HG03280 (cell line): Measurements from ENCODE around the gene TKFC.
A peak's percentile ranks its signal among the peaks of the same experiment; 100 is the strongest.

ENCODE experiments used
- ATAC-seq: cut with Tn5 transposase; IDR thresholded peaks from one replicate; pipeline ENCODE4 v1.9.1; 2021; ENCODE audit warnings: mild to moderate bottlenecking, moderate library complexity; ENCODE audit not compliant: unreplicated experiment

The TKFC gene

GRCh38 chr11:61343792-61344745 is 11.0 kb downstream of the TKFC start:
- no peak for ATAC-seq

GRCh38 chr11:61345170-61345610 is 12.2 kb downstream of the TKFC start:
- no peak for ATAC-seq

DNA sequence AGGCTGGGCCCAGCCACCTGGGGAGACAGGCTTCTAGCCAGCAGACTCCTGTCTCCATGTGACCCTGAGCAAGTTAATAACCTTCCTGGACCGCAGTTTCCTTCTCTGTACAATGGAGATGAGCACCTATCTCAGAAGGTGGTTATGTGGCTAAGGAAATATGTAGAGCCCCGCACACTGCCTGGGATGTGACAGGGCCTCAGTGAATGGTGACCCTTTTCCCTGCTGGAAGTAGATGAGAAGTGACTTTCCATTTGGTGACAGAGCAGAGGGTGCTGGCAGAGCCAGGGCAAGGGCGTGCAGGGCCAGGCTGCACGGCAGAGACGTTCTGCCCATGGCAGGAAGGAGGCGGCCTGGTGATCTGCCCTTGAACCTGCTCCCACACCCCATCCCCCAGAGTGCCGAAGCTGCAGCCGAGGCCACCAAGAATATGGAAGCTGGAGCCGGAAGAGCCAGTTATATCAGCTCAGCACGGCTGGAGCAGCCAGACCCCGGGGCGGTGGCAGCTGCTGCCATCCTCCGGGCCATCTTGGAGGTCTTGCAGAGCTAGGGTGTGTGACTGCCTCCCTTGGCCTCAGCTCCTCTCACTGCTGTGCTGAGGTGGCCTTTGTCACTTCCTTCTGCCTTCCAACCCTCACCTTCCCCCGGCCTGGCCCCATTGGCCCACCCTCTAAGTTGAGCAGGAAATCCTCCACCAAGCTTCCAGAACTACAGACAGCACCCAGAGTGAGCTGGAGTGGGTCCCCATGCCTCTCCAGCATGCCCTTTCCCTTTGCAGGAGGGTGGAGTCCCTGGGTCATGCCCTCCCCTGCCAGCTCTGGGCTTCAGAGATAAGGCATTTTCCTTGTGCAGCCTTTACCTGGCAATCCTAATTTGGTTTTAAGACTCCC is 13.2 kb downstream of the TKFC start:
- no peak for ATAC-seq

GRCh38 chr11:61347916-61348461 is 15.0 kb downstream of the TKFC start:
- no peak for ATAC-seq

- no peak for ATAC-seq
Measured at GRCh38 chr11:61349189-61349751, 16.2 kb downstream of the TKFC start.

- ATAC-seq, result no peak
Measured at GRCh38 chr11:61349916-61350315, 16.9 kb downstream of the TKFC start.

DNA sequence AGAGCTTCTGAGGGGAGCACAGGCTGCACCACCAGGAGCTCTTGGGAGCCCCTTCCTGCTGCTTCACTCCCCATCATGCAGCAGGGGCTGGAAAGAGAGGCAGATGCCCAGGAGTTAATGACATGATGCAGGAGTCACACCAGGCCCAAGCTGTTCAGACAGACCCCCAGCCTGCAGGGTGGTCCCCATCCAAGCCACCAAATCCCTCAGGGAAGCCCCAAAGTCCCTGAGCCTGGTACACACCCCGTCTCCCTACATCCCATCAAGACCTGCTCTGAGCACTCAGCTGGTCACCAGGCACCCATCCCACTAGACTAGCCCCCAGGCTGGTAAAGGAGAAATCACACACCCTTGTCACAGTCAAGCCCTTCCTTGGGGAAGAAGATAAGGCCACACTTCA is 17.3 kb downstream of the TKFC start:
- ATAC-seq, result no peak

GRCh38 chr11:61350803-61351202 is 17.8 kb downstream of the TKFC start:
- no peak for ATAC-seq

DNA sequence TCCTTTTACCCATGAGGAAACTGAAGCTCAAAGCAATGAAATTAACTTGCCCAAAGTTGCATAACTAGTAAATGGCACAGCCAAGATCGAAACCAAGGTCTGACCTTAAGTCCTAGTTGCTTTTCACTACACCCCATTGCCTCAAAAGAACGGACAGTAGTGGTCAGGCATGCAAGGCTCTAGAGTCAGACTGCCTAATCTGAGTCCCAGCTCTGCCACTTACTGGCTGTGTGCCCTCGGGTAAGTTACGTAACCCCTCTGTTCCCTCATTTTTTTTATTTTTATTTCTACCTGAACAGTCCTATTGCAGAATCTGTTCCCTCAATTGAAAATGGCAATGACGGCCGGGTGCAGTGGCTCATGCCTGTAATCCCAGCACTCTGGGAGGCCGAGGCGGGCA is 19.0 kb downstream of the TKFC start:
- no peak for ATAC-seq

- ATAC-seq, result no peak
Measured at GRCh38 chr11:61353131-61354067, 20.4 kb downstream of the TKFC start.

GRCh38 chr11:61354208-61354607 is 21.2 kb downstream of the TKFC start:
- ATAC-seq, result no peak

GRCh38 chr11:61356706-61357105 is 23.7 kb downstream of the TKFC start:
- no peak for ATAC-seq

DNA sequence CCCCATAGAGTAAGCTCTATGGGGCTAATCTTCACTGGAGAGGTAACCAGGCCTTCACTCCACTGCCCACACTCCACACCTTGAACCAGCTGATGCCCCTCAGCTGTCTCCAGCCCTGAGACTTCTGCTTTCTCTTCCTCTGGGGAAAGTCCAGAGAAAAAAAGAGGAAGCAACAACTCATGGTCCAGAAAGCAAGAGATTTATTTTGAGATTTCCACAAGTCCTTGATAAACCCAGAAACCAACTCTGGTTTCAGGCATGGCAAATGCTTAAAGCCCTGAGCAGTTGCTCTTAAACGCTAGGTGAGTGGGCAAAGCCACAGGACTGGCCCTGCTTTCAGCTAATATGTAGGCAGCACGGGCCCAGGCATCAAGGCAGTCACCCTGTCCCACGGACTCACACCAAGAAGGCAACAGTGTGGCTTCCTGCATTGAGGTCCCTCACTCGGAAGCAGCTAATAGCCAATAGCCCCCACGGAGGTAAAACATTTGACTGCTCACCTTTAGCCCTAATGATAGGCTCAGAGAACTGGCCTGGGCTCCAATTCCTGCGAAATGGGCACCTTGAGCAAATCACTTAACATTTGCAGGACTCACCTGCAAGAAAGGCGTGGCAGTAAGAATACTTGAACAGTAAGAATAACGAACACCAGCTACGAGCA is 24.3 kb downstream of the TKFC start:
- no peak for ATAC-seq

- no peak for ATAC-seq
Measured at GRCh38 chr11:61357894-61358239, 24.8 kb downstream of the TKFC start.

- no peak for ATAC-seq
Measured at GRCh38 chr11:61358566-61358965, 25.5 kb downstream of the TKFC start.

DNA sequence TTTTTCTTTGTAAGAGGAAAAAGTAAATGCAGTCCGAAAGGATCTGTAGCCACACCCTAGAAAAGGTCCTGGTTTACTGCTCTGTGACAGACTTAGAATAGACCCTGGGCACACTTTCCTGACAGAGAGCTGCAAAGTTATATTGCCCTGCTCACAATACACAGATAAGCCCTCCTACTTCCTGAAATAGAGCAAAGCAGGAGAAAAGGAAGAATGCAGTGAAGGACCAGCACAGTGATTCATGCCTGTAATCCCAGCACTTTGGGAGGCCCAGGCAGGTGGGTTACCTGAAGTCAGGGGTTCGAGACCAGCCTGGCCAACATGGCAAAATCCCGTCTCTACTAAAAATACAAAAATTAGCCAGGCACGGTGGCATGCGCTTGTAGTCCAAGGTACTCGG is 26.5 kb downstream of the TKFC start:
- ATAC-seq, result no peak

DNA sequence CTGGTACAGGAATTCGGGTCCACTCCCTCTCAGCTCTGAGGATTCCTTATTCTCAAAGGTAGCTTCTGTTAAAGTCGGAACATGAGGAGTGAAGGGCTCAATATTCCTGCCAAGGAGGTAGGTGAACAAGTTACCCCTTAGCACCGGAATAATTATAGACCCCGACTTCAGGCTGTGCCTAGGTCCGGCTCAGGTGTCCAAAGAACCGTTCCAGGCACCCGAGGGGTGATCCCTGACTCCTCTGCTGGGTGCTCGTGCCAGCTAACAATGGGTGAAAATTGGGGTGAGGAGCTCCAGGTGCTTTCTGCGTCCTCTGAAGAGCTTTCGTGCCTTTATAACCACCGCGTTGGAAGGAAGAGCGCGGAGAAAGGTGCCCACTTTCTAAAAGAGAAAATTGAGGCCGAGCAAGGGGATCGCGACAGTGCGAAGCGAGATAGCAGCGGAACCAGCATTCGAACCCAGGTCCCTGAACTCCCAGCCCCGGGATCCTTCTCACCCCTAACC is 28.3 kb downstream of the TKFC start:
- no peak for ATAC-seq

DNA sequence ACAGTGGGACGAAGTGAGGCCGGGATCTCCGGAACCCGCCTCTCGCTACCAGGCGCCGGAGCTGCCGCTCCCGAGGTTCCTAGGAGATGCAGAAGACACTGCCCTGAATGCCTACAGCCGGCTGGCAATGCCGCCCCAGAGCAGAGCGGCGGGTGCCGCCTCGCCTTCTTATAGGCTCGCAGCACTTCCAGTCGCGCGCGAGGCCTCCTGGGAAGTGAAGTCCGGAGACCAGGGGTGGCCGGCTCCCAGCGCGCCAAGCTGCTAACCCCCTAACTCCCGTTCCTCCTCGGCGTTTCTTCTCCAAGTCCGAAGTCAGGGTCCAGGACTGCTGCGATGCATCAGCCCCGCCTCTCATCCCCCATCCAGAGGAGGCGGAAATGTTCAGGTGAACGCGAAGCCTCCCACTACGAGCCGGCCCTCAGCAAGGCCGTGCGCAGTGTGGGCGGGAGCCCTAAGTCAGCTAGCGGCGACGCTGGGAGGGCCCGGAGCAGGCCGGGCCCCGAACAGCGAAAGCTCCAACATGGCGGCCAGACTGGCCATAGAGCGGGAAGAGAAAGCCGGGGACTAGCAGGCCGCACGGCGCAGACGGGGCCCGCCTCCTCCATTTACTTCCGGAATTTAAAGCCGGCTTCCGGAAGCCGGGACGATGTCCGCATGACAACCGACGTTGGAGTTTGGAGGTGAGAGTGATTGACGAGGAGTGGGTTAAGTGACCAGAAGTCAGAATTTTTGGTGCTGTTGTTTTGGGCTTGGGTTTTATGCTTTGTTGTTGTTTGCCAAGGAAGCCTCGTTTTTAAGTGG is 28.9 kb downstream of the TKFC start, which contains the start of the genes CYB561A3 and TMEM138:
Gene CYB561A3, minus strand, starts transcription at position 142 of the 801 bp plus-strand sequence. CDS start 5,169 bp downstream, outside the sequence.
Gene TMEM138, plus strand, starts transcription at position 634 of the 801 bp plus-strand sequence. CDS start 2,017 bp downstream, outside the sequence.
- peak; percentile 90 for ATAC-seq
